ENCODE measurements around the gene KHDRBS2. TPM values are rescaled to one million over a fixed set of nuclear protein-coding genes. Genes with fewer than 3 reads are reported as not detected.

Gene KHDRBS2
- total RNA-seq, 1 donor from 2014 or later: not detected

DNA sequence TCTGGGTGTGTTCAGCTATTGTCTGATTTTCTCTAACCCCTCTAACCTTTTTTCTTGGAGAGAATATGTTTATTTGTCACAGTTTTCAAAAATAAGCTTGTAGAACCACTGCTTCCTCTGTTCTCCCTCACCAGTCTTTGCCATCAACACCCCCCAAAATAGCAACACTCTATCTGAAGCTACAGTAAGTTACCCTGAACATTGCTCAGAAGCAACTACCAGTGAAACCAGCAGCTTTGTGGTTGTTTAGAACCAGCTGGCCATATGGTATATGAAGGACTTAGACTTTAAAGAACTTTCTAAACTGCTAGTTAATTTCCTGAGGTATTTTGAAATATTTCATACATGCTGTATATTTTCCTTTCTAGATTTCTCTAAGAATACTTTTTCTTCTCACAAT lies 242.9 kb downstream of the KHDRBS2 start:
- Mint-ChIP-seq H3K9me3 (ENCODE audit: low read depth) (no peaks in the 10 kb centered on the region), H3K4me3 (ENCODE audit: unreplicated experiment) (no peak overlapping the region), H3K4me1 (ENCODE audit: low read depth) (no peaks in the 10 kb centered on the region), H3K36me3 (ENCODE audit: low read depth) (no peaks in the 10 kb centered on the region), H3K27me3 (ENCODE audit: low read depth) (peaks cover 5% of the 10 kb centered on the region), H3K27ac (ENCODE audit: unreplicated experiment) (no peak overlapping the region)
- DNase-seq (ENCODE audit: low spot score): no peak
- TF ChIP-seq, protein P1, sequence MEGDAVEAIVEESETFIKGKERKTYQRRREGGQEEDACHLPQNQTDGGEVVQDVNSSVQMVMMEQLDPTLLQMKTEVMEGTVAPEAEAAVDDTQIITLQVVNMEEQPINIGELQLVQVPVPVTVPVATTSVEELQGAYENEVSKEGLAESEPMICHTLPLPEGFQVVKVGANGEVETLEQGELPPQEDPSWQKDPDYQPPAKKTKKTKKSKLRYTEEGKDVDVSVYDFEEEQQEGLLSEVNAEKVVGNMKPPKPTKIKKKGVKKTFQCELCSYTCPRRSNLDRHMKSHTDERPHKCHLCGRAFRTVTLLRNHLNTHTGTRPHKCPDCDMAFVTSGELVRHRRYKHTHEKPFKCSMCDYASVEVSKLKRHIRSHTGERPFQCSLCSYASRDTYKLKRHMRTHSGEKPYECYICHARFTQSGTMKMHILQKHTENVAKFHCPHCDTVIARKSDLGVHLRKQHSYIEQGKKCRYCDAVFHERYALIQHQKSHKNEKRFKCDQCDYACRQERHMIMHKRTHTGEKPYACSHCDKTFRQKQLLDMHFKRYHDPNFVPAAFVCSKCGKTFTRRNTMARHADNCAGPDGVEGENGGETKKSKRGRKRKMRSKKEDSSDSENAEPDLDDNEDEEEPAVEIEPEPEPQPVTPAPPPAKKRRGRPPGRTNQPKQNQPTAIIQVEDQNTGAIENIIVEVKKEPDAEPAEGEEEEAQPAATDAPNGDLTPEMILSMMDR (IDR thresholded peaks at IDR 0.05): no peak

DNA sequence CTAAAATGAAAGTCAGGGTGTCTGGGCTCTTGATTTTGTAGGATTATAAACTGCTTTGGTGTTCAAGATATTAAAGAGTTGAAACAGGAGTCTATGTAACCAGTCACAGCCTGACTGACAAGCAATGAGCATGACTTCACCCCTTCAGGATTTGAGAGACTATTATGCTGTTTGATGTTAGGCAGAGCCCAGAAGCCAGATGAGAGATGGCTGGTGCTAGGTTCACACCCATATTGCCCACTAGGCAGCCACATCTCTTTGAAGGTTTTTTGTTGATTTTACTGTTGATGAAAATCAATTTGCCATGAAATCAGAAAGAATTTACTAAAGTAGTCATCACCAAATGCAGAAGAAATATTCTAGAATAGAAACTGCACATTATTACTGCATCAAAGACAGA lies 243.6 kb downstream of the KHDRBS2 start:
- TF ChIP-seq, protein P1 (IDR thresholded peaks at IDR 0.05): no peak
- Mint-ChIP-seq H3K4me3 (ENCODE audit: unreplicated experiment) (no peak overlapping the region), H3K36me3 (ENCODE audit: low read depth) (no peaks in the 10 kb centered on the region), H3K27ac (ENCODE audit: unreplicated experiment) (no peak overlapping the region), H3K9me3 (ENCODE audit: low read depth) (no peaks in the 10 kb centered on the region), H3K27me3 (ENCODE audit: low read depth) (peaks cover 4% of the 10 kb centered on the region), H3K4me1 (ENCODE audit: low read depth) (no peaks in the 10 kb centered on the region)
- DNase-seq (ENCODE audit: low spot score): no peak

DNA sequence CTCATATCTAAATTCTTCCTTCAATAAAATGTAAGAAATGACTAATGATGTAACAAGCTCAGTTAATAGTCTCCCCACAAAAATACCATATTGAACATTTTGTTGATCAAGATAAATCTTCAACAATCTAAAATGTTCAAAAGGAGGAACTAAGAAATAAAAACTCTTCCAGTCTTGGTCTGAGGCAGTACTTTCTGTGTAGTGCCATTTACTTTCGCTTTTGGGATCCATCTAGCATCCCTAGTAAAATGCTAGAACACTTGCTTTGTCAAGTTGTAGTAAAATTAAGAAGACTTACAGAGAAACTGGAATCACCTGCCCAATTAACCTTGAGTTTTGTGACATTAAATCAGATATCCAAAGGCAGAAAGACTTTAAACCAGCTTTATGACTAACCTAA lies 246.4 kb downstream of the KHDRBS2 start:
- TF ChIP-seq, protein P1 (IDR thresholded peaks at IDR 0.05): no peak
- no peak overlapping the region for H3K4me3 Mint-ChIP-seq (ENCODE audit: unreplicated experiment)
- H3K9me3 Mint-ChIP-seq (ENCODE audit: low read depth): peaks cover 3% of the 10 kb centered on the region
- no peak overlapping the region for H3K27ac Mint-ChIP-seq (ENCODE audit: unreplicated experiment)
- H3K4me1 Mint-ChIP-seq (ENCODE audit: low read depth): no peaks in the 10 kb centered on the region
- H3K36me3 Mint-ChIP-seq (ENCODE audit: low read depth): no peaks in the 10 kb centered on the region
- no peaks in the 10 kb centered on the region for H3K27me3 Mint-ChIP-seq (ENCODE audit: low read depth)
- DNase-seq (ENCODE audit: low spot score): no peak

DNA sequence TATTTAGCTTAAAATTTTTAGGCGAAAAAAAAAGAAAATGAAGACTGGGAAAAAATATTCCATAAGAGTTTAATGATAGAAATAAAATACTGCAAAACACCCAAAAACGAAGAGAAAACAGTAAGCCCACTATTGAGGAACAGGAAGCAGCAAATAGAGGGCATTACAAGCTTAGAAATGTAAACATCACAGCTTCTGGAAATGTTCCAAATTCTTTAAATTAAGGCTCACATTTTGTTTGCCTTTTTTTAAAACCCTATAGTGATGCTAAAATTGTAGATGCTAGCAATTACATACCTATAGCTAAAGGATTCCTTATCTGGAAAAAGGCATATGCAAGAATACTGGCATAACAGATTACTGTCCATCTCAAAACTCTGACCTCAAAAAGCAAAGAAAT lies 248.6 kb downstream of the KHDRBS2 start:
- H3K27me3 Mint-ChIP-seq (ENCODE audit: low read depth): no peaks in the 10 kb centered on the region
- DNase-seq (ENCODE audit: low spot score): no peak
- H3K9me3 Mint-ChIP-seq (ENCODE audit: low read depth): peaks cover 10% of the 10 kb centered on the region
- no peaks in the 10 kb centered on the region for H3K36me3 Mint-ChIP-seq (ENCODE audit: low read depth)
- TF ChIP-seq, protein P1 (IDR thresholded peaks at IDR 0.05): no peak
- no peak overlapping the region for H3K27ac Mint-ChIP-seq (ENCODE audit: unreplicated experiment)
- no peak overlapping the region for H3K4me3 Mint-ChIP-seq (ENCODE audit: unreplicated experiment)
- H3K4me1 Mint-ChIP-seq (ENCODE audit: low read depth): no peaks in the 10 kb centered on the region

DNA sequence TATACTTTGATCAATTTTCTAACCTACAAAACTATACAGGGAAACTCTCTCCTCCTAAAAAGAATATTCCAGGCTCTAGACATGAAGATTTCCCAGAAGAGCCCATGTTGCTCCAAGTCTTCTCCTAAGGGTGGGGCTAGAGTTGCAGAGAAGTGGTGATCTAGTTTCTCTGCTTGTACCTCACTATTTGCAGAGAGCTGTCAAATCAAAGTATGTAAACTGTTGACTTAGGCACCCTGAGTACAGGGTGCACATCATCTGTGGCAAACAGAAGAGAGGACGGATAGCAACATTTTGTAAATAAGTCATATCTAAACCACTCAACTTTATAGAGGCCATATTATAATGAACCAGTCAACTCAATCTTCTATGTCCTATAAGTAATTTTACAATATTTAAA lies 250.1 kb downstream of the KHDRBS2 start:
- Mint-ChIP-seq H3K4me3 (ENCODE audit: unreplicated experiment) (no peak overlapping the region), H3K27ac (ENCODE audit: unreplicated experiment) (no peak overlapping the region), H3K4me1 (ENCODE audit: low read depth) (no peaks in the 10 kb centered on the region), H3K9me3 (ENCODE audit: low read depth) (peaks cover 10% of the 10 kb centered on the region), H3K36me3 (ENCODE audit: low read depth) (no peaks in the 10 kb centered on the region), H3K27me3 (ENCODE audit: low read depth) (no peaks in the 10 kb centered on the region)
- no peak for DNase-seq (ENCODE audit: low spot score)
- TF ChIP-seq, protein P1 (IDR thresholded peaks at IDR 0.05): no peak

Data from chondrocyte (in vitro differentiated cells).